OCI-LY7 (cell line): ENCODE measurements around the gene DOP1A. TPM values are rescaled to one million over a fixed set of nuclear protein-coding genes. Genes with fewer than 3 reads are reported as not detected.

ENCODE experiments used
- BruUV-seq: library from RNA; stranded (reverse); fragments of 400-500 nt; replicated peaks from 2 replicates; lab custom pipeline; 2021; lab: Mats Ljungman, UMichigan
- CTCF ChIA-PET: fragments of 300-600 bp; sonication (Branson Sonifier 250); formaldehyde crosslinking; loops from one replicate; lab custom pipeline; 2022; ENCODE audit warnings: antibody characterized with exemption; ENCODE audit not compliant: unreplicated experiment; lab: Charles Lee
- POLR2A ChIA-PET: fragments of 300-600 bp; sonication (Branson Sonifier 250); formaldehyde crosslinking; loops from one replicate; lab custom pipeline; 2022; ENCODE audit warnings: antibody characterized with exemption; lab: Charles Lee
- DNase-seq: peaks from one replicate; pipeline ENCODE4 v3.0.0-alpha.2; 2015; ENCODE audit warnings: low spot score
- H2AFZ ChIP-seq: fragments of 200-600 bp; sonication (generic), shearing (Covaris generic); 2 replicates; pipeline ENCODE4 v1.6.1; 2014; ENCODE audit warnings: mild to moderate bottlenecking, antibody characterized with exemption, low read length, moderate library complexity
- H3K27ac ChIP-seq: fragments of 200-600 bp; sonication (generic); 2 replicates; pipeline ENCODE4 v1.5.1; 2014; ENCODE audit warnings: mixed run types, low read depth, mild to moderate bottlenecking, moderate library complexity, low read length, inconsistent platforms; ENCODE audit not compliant: poor library complexity, severe bottlenecking
- H3K36me3 ChIP-seq: fragments of 200-600 bp; sonication (generic); 2 replicates; pipeline ENCODE4 v1.6.1; 2014; ENCODE audit warnings: mild to moderate bottlenecking, antibody characterized with exemption, low read length, moderate library complexity, mixed read lengths; ENCODE audit not compliant: insufficient read depth
- H3K4me1 ChIP-seq: fragments of 200-600 bp; sonication (generic); 2 replicates; pipeline ENCODE4 v1.5.1; 2014; ENCODE audit warnings: mild to moderate bottlenecking, low read length; ENCODE audit not compliant: insufficient read depth, poor library complexity, severe bottlenecking
- H3K4me2 ChIP-seq: fragments of 200-600 bp; sonication (generic); 2 replicates; pipeline ENCODE4 v1.6.1; 2014; ENCODE audit warnings: mild to moderate bottlenecking, low read length
- H3K4me3 ChIP-seq: fragments of 200-600 bp; sonication (generic); 2 replicates; pipeline ENCODE4 v1.5.1; 2014; ENCODE audit warnings: mild to moderate bottlenecking, low read depth, low read length; ENCODE audit not compliant: poor library complexity, severe bottlenecking
- H3K79me2 ChIP-seq: fragments of 200-600 bp; sonication (generic); 2 replicates; pipeline ENCODE4 v1.6.1; 2016; ENCODE audit warnings: low read depth, mild to moderate bottlenecking, low read length, moderate library complexity, mixed read lengths; ENCODE audit not compliant: insufficient read depth
- H3K9me2 ChIP-seq: fragments of 200-600 bp; sonication (generic); 2 replicates; pipeline ENCODE4 v1.6.1; 2016; ENCODE audit warnings: mild to moderate bottlenecking, low read length, mixed read lengths; ENCODE audit not compliant: insufficient read depth
- H3K9me3 ChIP-seq: fragments of 200-600 bp; sonication (generic); 2 replicates; pipeline ENCODE4 v1.6.1; 2014; ENCODE audit warnings: mild to moderate bottlenecking, mixed run types, low read length, mixed read lengths
- H4K20me1 ChIP-seq: fragments of 200-600 bp; sonication (generic); 2 replicates; pipeline ENCODE4 v1.6.1; 2014; ENCODE audit warnings: mild to moderate bottlenecking, antibody characterized with exemption, low read length, moderate library complexity, mixed read lengths; ENCODE audit not compliant: insufficient read depth
- EZH2phosphoT487 ChIP-seq: fragments of 200-600 bp; sonication (generic); IDR thresholded peaks from 2 replicates; pipeline ENCODE4 v1.6.1; 2018; ENCODE audit warnings: low read depth, borderline replicate concordance, mild to moderate bottlenecking, mixed run types, antibody characterized with exemption, low read length, moderate library complexity, mixed read lengths
- intact Hi-C: fragments of 100-400 bp; cut with micrococcal nuclease; formaldehyde crosslinking; loops from one replicate; pipeline ENCODE4 v1.10.0; 2022; ENCODE audit not compliant: unreplicated experiment
- total RNA-seq, 2 experiments: library from RNA; depleted of rRNA in 1 of 2; stranded (reverse); fragments of >200 nt in 1 of 2; shearing (Covaris generic) in 1 of 2; gene quantifications; 2 replicates each; pipeline ENCODE4 v1.2.3, GENCODE V29; 2014 to 2022
- TF ChIP-seq, protein P1 (sequence below): fragments of 200-600 bp; sonication (generic); conservative IDR thresholded peaks from 2 replicates; pipeline ENCODE4 v1.5.1; 2014; ENCODE audit warnings: mild to moderate bottlenecking, antibody characterized with exemption, low read length, moderate library complexity, mixed read lengths

Gene DOP1A
- total RNA-seq, 2 experiments from 2014 or later, result 25.2 to 25.6 TPM

DNA sequence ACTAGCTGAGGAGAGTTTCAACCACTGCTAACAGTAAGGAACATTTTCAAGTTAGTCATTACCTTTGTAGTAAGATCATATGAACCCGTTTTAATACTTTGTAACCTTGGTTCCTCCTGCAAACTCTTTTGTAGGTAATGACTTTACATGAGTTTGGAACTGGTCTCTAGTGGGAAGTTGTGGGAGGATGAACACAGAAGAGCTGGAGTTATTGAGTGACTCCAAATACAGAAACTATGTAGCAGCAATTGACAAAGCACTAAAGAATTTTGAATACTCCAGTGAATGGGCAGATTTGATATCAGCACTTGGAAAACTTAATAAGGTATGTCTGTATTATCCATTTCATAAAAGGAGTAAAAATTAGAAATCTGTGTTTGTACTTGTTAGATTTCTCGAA is 29.3 kb downstream of the DOP1A start:
- intact Hi-C loops, result no loop called here

GRCh38 chr6:83097204-83097603 is 29.7 kb downstream of the DOP1A start:
- Histone ChIP-seq H3K79me2 (no peaks in the 10 kb centered on the region), H3K36me3 (peaks cover 30% of the 10 kb centered on the region), H3K4me2 (no peak overlapping the region), H3K9me3 (0 out of 2 replicates have a peak, but pooled peaks cover 3% of the 10 kb centered on the region), H3K9me2 (no peaks in the 10 kb centered on the region), H3K4me1 (no peaks in the 10 kb centered on the region), H3K4me3 (no peak overlapping the region), H2AFZ (no peak overlapping the region), H4K20me1 (peaks cover 5% of the 10 kb centered on the region; the same call in 1 of the 2 replicates), H3K27ac (no peak overlapping the region)
- BruUV-seq, result no TSS peak
- POLR2A ChIA-PET, result interaction anchor here (0.5 to 1.1 kb wide), 3 partner anchors 13 to 58 kb away, joined by 3 read pairs; no protein-coding TSS in a partner anchor
- no peak for DNase-seq
- TF ChIP-seq, protein P1, sequence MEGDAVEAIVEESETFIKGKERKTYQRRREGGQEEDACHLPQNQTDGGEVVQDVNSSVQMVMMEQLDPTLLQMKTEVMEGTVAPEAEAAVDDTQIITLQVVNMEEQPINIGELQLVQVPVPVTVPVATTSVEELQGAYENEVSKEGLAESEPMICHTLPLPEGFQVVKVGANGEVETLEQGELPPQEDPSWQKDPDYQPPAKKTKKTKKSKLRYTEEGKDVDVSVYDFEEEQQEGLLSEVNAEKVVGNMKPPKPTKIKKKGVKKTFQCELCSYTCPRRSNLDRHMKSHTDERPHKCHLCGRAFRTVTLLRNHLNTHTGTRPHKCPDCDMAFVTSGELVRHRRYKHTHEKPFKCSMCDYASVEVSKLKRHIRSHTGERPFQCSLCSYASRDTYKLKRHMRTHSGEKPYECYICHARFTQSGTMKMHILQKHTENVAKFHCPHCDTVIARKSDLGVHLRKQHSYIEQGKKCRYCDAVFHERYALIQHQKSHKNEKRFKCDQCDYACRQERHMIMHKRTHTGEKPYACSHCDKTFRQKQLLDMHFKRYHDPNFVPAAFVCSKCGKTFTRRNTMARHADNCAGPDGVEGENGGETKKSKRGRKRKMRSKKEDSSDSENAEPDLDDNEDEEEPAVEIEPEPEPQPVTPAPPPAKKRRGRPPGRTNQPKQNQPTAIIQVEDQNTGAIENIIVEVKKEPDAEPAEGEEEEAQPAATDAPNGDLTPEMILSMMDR, result no peak
- no peak for TF ChIP-seq EZH2phosphoT487
- intact Hi-C loops, result no loop called here
- CTCF ChIA-PET, result no interaction called here

More for the DNA sequence above, 29.3 kb downstream of the DOP1A start:
- Histone ChIP-seq H3K9me3 (0 out of 2 replicates have a peak, but pooled peaks cover 3% of the 10 kb centered on the region), H3K4me1 (no peaks in the 10 kb centered on the region), H3K79me2 (no peaks in the 10 kb centered on the region), H2AFZ (no peak overlapping the region), H3K4me3 (no peak overlapping the region), H3K4me2 (no peak overlapping the region), H3K36me3 (peaks cover 26% of the 10 kb centered on the region), H4K20me1 (peaks cover 9% of the 10 kb centered on the region; the same call in 1 of the 2 replicates), H3K27ac (no peak overlapping the region), H3K9me2 (no peaks in the 10 kb centered on the region)
- no peak for DNase-seq
- no TSS peak for BruUV-seq
- POLR2A ChIA-PET, result interaction anchor here (0.7 to 1.1 kb wide), 2 partner anchors 13 to 30 kb away, joined by 3 read pairs; no protein-coding TSS in a partner anchor
- CTCF ChIA-PET, result no interaction called here
- TF ChIP-seq EZH2phosphoT487, result no peak
- TF ChIP-seq, protein P1, result no peak

GRCh38 chr6:83097675-83098074 is 30.2 kb downstream of the DOP1A start:
- H3K4me2 ChIP-seq, result no peak overlapping the region
- H2AFZ ChIP-seq, result no peak overlapping the region
- H3K27ac ChIP-seq, result no peak overlapping the region
- TF ChIP-seq, protein P1, result no peak
- TF ChIP-seq EZH2phosphoT487, result no peak
- CTCF ChIA-PET, result no interaction called here
- POLR2A ChIA-PET, result interaction anchor here (0.5 to 1.7 kb wide), 2 partner anchors 10 to 57 kb away, joined by 3 to 4 read pairs; no protein-coding TSS in a partner anchor
- intact Hi-C loops, result no loop called here
- no peak overlapping the region for H3K4me3 ChIP-seq
- peaks cover 5% of the 10 kb centered on the region; the same call in 1 of the 2 replicates for H4K20me1 ChIP-seq
- H3K9me3 ChIP-seq, result 0 out of 2 replicates have a peak, but pooled peaks cover 3% of the 10 kb centered on the region
- H3K36me3 ChIP-seq, result peaks cover 31% of the 10 kb centered on the region
- no peaks in the 10 kb centered on the region for H3K9me2 ChIP-seq
- no TSS peak for BruUV-seq
- no peak for DNase-seq
- H3K4me1 ChIP-seq, result no peaks in the 10 kb centered on the region
- no peaks in the 10 kb centered on the region for H3K79me2 ChIP-seq
